Putamen (tissue), 1 donor: ENCODE results near the gene UNC13D.
A peak's percentile ranks its signal among the peaks of the same experiment; 100 is the strongest.
"Not testable (repeated sequence)": the region's sequence is repeated elsewhere in the genome, so short reads cannot be mapped to it uniquely, and the experiment has no call there.

ENCODE experiments used
- DNase-seq: peaks from one replicate; pipeline ENCODE4 v3.0.0-alpha.2; 2016; ENCODE audit warnings: low spot score

The UNC13D gene

DNA sequence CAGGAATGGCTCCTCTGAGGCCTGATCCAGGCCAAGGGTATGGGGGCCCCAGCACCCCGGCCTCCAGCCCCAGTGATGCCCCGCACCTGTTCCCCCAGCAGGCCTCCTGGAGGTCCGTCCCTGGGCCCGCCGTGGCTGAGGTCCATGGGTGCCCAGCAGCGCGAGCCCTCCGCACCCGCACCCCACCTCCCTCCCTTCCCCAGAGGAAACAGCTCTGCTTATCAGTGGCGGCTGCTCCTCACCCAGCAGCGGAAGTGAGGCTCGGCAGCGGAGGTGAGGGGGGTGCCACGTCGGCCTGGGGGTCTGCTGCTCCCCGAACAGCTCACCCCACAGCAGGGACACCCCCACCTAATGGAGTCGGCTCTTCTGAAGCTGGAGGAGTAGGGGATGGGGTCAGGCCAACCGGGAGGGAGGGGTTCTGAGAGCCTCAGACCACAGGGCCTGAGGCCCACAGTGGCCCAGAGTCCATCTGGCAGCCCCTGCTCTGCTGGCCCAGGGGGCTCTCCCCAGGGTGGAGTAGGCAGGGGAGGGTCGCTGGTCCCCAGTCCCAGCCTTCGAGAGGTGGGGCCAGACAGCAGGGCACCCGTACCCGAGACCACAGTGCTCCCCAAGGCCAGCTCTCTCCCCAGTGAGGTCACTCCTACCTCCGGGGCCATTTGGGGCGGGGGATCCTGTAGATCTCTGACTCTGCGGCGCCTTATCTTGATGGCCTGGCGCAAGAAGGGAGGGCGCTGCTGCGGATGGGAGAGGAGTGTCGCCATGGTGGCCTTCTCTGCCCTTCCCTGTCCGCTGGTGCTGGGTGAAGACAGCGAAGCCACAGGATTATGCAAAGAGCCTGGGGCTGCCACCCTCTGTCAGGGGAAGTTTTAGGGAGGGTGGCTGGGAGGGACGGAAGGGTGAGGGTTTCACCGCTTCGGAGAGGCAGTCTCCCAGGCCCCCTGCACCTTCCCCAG, at the start of gene UNC13D:
Gene UNC13D (minus strand): TSS at position 828 of the 953 bp plus-strand sequence. CDS start 67 bp downstream, at position 761.
- DNase-seq: no peak

DNA sequence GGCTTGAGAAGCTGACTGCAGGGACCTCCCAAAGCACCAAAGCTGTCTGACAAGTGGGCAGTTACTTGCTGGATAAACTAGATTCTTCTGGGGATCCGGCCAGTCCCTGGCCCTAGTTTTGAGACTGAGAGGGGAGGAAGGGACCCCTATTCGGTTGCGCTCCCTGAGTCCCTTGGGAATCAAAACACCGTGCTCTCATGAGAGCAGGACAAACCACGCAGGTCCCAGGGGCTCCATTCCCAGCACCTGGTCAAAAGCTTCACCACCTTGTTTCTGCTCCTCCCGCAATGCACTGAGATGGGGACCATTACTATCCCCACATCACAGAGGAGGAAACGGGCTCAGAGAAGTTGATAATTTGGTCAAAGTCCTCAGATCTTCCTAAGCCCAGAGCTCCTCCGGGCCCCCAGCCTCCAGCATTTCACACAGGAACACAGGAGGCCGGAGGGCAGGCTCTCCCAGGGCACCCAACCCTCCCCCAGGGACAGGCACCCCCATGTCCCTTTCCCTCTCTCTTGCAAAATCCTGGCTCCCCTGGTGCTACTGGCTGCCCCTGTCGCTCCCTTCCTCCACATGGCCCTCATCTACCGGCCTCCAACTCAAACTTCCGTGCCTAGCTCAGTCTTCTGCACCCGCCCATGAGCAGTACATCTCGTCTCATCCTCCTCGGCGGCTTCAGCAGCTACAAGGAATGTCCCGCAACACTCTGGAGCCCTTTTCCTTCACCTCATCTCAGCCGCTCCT, 49.3 kb upstream of the UNC13D start:
- no peak for DNase-seq

DNA sequence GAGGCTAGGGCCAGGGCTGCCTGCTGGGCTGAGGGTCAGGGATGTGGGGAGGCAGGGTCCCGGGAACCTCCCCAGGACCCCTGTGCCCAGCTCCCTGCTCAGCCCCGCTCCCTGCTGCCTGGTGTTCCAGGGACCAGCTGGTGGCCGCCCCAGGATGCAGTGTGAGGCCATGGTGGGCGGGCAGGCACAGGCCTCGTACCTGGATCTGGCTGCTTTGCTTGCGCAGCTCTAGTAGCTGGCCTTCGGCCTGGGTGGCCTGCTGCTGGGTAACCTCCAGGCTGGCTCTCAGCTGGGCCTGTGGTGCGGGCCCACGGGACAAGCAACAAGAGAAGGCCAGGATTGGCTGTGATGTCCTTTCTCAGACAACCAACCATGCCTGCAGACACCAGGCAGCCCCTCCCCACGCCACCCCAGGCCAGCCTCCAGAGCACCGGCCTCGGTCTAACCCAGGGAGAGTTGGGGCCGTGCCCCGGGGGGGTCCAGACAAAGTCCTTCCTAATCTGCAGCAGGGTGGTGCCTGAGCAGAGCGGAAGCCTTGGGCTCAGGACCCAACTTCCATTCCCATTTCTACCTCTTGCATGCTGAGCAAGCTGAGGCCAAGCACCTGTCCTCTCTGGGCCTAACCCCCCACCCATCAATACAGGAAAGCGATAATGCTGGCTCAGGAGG, 48.5 kb upstream of the UNC13D start:
- no peak for DNase-seq

DNA sequence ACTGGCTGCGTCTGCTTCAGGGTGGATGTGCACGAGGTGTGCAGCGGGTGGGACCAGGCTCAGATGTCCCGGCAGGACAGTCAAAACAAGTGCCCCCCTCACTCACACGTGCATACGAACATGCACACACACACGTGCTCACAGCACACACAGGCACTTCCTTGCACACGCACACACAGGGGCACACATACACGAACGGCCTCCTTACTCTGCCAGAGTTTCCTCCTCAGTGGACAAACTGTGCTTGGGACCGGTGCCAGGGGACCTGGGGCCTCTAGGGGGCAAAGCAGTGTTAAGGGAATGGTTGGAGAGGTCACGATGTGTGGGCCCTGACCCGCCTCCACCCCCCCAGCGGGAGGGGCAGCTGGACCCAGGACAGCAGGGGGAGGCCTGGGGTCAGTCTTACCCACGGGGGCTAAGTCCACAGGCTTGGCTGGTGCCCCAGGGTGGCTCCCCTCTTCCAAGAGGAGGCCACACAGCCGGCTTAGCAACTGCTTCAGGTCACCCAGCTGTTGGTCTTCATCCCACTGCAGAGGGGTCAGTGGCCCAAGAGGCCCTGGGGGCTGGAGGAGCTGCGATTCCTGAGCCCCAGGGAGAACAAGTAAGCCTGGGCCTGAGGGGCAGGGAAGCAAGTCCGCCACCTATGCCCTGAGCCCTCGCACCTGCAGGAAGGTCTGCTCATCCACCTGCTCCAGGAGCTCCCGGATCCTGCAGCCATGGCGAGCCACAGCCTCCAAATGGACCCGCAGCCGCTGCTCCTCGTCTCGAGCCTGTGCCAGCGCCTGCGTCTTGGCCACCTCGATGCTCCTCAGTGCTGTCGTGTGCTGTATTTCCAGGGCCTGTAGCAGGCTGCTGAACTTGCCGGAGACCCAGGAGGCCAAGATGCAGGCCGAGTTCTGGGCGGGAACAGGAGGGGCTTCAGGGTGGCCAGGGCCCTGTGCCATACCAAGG, 47.7 kb upstream of the UNC13D start:
- DNase-seq: no peak

DNA sequence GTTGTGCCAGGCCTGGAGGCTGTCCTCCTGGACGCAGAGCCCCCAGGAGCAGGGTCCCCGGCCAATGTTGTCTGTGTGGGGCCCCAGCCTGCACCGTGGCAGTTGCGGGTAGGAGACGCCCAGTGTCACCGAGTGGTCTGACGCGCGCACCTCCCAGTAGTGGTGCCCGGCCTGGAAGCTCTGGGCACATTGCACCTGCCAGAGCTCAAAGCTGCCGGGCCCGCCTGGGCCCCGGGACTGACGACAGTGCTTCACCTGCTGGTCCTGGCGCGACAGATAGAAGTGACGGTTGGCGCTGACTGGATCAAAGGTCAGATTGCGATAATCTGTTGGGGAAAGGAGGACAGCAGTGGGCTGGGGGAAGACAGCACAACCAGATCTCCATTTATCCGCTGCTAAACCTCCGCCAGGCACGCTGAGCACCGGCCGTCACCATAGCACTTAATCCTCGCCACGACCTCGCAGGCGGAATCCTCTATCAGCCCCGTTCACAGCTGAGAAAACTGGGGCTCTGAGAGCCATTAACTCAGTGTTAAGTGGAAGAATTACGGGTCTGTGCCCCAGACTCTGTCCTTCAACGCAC, 46.9 kb upstream of the UNC13D start:
- DNase-seq: no peak

DNA sequence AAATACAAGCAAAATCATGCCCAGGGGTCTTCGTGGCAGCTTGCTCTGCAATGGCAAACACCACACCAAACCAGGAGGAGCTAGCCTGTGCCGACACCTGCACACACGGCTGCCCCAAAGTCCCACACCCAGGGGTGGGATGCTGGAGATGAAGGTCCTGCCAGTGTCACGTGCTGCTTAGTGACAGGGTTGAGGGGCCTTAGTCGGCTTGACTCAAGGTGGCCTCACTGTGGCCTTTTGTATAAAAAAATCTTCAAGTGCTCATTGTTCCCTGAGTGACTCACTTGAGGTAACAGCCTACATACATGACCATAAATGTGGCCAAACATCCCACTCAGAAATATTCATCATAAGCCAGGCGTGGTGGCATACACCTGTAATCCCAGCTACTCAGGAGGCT, 45.2 kb upstream of the UNC13D start:
- no peak for DNase-seq

DNA sequence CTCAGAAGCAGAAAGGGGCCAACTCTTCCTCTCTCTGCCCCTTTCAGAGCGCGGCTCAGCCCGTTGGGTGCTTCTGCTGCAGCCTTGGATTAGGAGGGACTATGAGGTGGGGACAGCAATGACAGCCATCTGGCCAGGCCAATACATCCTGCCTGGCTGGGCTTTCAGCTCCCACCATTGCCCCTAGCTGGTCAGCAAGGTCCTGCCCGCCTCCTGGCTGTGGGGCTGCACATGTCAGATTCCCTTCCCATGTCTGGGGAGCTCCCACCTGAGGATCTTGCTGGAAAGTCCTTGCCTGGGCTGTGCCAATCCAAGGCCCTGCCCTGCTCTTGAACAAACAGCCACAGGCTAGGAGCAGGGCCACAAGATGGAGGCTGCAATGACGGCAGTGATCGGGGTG, 44.3 kb upstream of the UNC13D start:
- DNase-seq: no peak

DNA sequence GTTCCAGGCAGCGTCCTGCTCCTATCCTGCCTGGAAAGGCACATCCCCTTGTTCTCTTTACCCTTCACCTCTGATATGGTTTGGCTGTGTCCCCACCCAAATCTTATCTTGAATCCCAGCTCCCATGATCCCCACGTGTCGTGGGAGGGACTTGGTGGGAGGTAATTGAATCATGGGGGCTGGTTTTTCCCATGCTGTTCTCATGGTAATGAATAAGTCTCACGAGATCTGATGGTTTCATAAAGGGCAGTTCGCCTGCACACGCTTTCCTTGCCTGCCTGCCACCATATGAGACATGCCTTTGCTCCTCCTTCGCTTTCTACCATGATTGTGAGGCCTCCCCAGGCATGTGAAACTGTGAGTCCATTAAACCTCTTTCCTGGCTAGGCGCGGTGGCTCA, 41.7 kb upstream of the UNC13D start:
- not testable (repeated sequence) for DNase-seq

DNA sequence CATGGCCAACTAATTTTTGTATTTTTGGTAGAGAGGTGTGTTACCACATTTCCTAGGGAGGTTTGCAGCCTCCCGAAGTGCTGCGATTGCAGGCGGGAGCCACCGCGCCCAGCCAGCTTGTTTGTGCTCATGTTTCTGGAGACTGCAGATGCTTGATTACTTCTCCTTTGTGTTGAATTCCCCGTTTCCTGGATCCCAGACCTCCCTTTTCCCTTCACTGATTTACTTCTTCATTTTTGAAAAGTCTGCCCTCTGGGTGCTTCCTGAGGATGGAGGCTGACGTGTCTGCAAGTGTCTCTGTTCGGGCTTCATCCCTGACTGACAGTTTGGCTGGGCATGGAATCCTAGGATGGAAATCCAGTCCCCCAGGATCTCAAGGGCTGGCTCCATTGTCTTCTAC, 41.2 kb upstream of the UNC13D start:
- DNase-seq: no peak

DNA sequence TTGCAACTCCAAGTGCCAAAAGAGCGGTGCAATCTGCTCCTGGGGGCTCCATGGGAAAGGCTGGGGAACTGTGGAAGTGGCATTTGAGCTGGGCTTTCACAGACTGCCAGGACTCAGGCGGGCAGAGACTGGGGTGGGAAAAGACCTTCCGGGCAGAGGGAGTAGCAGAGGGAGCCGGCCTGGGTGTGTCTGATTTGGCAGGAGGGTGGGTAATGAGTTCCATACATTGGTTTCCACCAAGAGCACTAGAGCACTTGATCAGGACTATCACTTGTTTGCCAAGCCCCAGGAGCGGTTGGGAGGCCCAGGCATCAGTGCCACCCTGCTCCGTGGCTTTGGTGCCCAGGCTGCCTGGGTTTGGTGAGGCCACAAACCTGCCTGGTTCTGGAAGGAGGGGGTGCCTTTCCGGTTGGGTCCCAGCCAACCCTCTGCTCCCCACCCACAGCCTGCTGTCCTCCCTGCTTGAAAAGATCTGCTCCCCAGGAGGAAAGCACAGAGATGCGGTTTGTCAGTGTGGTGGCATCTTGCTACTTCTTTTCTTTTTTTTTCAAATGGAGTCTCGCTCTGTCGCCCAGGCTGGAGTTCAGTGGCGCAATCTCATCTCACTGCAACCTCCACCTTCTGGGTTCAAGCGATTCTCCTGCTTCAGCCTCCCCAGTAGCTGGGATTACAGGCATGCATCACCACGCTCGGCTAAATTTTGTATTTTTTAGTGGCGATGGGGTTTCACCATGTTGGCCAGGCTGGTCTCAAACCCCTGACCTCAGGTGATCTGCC, 37.7 kb upstream of the UNC13D start:
- DNase-seq: no peak

DNA sequence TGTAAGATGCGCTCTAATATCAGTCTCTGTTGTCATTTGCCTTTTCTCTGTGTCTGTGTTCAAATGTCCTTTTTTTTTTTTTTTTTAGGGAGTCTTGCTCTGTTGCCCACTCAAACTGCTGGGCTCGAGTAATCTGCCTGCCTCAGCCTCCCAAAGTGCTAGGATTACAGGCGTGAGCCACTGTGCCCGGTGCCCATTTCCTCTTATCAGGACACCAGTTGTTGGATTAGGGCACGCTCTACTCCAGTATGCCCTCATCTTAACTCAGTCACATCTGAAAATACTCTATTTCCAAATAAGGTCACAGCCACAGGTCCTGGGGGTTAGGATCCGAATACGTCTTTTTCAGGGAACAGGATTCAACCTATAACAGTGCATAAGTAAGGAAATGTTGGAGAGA, 36.1 kb upstream of the UNC13D start:
- DNase-seq: no peak

DNA sequence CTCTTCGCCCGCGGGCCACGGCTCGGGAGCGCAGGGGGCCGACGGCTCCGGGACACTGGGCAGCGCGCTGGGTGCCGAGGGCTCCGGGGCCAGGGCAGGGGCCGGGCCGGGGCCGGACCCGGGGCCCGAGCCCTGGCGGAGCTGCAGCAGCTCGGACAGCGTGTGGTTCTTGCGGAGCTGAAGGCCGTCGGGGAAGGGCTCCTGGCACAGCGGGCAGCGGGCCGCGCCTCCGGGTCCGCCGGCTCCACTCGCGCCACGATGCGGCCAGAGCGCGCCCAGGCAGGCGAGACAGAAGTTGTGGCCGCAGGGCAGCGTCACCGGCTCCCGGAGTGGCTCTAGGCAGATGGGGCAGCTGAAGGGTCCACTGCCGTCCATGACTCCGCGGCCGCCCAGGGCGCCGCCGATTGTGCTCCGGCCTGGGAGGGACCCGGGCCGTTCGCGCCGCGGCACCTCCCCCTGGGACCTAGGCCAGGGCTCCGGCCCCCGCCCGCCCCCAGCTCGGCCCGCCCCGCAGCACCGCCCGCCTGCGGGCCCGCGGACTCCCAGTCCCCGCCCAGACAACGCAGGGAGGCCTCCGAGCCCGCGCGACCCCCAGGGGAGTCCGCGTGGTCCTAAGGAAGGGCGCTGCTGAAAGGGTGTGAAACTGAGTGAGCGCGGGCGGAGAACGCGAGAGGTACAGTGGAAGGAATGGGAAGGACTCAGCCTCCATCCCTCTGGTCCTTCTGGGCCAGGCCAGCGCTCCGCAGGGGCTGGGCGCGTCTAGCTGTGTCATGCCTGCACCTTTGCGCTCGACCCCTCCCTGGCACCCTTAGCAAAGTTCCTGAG, 34.2 kb upstream of the UNC13D start, which contains the start of gene TRIM47:
Gene TRIM47 (minus strand): TSS at position 408 of the 825 bp plus-strand sequence. CDS start 33 bp downstream, at position 375.
- DNase-seq: peak; percentile 75

DNA sequence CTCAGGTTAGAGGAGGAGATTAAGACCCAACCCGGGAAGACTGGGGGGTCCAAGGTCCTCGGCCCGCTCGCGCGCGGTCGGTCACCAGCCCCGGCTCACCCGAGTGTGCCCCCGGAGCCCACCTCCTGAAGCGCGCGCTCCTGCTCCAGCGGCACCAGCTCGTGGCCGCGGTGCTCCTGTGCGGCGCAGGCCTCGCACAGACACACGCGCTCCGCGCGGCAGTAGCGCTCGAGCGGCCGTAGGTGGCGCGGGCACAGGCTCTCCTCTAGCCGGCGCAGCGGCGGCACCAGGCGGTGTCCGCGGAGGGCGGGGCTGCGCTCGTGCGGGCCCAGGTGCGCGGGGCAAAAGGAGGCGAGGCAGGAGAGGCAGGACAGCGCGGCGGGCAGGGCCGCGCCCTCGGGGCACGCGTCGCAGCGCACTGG, 33.6 kb upstream of the UNC13D start:
- DNase-seq: no peak

DNA sequence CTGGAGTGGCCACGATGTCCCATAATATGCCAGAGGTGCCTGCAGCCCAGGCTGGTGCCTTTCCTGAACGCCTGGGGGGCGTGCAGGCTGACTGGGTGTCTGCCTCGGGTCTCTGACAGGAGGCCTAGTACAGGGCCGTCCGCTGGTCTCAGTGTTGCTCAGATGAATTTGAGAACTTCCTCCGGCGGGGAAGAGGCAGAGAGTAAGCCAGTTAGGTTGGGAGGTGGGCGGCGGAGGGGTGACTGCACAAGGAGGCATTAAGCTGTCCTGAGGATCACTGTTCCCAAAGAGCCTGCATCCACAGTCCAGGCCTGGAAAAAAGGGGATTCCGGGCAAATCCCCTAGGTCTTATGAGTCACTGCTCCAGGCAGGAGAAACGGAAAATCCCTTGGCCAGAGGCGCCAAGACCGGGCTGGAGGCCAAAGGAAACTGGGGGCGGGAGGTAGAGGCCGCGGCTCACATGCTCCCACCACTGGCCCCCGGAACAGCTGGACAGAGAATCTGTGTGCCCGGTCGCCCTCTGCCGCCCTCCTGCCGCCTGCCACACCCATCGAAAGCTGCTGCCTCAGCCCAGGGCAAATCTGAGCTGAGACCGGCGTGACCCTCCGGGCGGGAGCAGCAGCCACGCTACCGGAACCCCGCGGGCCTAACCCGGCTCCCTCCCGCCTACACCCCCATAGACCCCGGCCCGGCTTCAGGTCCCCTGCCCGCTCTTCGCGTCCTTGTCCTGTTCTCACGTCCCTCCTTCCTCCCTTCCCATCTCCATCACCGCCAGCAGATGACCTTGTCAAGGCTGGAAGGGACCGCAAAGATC, 32.9 kb upstream of the UNC13D start:
- DNase-seq: peak; percentile 76

DNA sequence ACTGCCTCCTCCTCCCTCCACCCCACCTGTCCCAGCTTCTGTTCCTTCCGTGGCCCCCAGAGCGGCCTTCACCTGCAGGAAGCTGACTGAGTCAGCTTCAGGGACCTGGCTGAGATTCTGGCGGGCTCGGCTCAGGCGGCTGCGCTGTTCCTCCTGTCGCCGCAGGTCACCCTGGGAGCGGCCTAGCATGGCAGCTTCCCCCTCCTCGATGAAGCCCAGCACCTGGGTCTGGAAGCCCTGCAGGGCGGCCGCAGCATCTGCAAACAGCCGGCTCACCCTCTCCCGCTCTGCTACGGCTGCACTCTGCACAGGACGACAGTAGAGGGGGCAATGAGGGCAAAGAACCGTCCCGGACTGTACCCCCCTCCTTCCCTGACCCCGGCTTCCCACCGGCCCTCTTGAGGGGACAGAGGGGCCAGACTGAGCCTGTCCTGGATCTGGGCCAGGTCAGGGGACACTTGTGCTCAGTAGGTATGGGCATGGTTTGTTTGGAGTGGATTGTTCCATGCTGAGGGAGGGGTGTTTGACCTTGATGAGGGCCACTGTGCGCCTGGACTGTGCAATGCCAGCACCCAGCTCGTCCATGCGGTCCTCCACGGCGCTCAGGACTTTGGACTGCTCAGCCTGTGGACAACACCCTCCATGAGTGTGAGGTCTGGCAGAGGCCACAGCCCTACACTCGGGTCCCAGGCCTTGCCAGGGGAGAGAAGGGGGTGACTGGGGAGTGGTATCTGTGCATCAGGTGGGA, 32.2 kb upstream of the UNC13D start:
- DNase-seq: no peak

DNA sequence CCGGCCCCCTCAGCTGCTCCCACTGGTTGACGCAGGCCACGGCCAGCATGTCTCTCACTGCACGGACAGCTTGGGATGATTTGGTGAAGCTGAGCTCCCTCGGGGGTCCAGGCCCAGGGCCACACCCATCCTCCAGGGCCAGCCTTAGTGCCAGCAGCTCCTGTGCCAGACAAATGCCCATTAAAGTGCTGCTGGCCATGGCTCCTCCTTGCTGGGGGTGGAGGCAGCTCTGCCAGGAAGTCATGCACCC, 31.7 kb upstream of the UNC13D start:
- DNase-seq: no peak

DNA sequence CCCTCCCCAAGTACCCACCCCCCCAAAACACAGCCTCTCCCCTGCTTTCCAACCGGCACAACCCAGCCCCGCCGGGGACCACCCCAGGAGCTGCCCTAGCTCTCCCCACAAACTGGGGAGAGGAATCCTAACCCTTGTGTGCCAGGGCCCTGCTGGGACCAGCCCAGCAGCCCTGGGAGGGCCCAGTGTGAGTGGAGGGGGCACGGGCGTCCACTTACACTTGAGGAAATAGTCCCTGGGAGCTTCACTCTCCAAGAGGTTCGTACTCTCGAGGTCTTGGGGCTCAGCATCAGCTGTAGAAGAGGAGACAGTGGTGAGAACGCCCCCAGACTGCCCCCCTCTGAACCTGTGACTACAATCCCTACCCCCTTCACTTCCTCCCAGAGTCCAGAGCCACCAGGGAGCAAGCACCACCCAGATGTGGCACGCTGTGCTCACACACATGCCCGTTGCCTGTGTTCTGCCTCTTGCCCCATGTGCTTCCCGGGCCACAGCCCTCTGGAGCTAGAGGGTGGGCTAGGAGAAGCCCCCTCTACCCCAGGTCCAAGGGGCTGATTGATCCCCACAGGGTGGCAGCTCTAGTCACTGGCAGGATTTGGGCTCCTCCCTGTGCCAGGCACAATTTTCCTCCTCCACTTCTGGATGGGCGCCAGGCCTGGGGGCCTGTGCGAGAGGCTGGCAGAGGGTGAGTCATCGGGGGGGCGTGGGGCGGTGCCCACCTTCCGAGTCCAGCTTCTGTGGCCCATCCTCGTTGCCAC, 31.2 kb upstream of the UNC13D start:
- no peak for DNase-seq
